ENCODE results near the gene CD300C.

DNA sequence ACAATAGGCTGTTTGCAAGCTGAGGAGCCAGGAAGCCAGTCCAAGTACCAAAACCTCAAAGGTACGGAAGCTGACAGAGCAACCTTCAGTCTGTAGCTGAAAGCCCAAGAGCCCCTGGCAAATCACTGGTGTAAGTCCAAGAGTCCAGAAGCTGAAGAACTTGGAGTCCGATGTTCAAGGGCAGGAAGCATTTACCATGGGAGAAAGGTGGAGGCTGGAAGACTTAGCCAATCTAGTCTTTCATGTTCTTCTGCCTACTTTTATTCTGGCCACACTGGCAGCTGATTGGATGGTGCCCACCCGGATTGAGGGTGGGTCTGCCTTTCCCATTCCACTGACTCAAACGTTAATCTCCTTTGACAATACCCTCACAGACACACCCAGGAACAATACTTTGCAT, 30.0 kb downstream of the CD300C start:
- TF ChIP-seq, protein P1, sequence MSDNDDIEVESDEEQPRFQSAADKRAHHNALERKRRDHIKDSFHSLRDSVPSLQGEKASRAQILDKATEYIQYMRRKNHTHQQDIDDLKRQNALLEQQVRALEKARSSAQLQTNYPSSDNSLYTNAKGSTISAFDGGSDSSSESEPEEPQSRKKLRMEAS (CRISPR knock-in tag; IDR thresholded peaks at IDR 0.05), result no peak
- TF ChIP-seq, protein P2, sequence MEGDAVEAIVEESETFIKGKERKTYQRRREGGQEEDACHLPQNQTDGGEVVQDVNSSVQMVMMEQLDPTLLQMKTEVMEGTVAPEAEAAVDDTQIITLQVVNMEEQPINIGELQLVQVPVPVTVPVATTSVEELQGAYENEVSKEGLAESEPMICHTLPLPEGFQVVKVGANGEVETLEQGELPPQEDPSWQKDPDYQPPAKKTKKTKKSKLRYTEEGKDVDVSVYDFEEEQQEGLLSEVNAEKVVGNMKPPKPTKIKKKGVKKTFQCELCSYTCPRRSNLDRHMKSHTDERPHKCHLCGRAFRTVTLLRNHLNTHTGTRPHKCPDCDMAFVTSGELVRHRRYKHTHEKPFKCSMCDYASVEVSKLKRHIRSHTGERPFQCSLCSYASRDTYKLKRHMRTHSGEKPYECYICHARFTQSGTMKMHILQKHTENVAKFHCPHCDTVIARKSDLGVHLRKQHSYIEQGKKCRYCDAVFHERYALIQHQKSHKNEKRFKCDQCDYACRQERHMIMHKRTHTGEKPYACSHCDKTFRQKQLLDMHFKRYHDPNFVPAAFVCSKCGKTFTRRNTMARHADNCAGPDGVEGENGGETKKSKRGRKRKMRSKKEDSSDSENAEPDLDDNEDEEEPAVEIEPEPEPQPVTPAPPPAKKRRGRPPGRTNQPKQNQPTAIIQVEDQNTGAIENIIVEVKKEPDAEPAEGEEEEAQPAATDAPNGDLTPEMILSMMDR (IDR thresholded peaks at IDR 0.05), result no peak
- TF ChIP-seq CREB1 (CRISPR knock-in tag; IDR thresholded peaks at IDR 0.05) (no peak), ELF4 (CRISPR knock-in tag; IDR thresholded peaks at IDR 0.05; ENCODE audit: low read depth) (no peak), NR3C1 (CRISPR knock-in tag; conservative IDR thresholded peaks at IDR 0.05; ENCODE audit: low read depth) (no peak), EMX1 (CRISPR knock-in tag; IDR thresholded peaks at IDR 0.05) (no peak), RORB (CRISPR knock-in tag; IDR thresholded peaks at IDR 0.05) (no peak), SMAD4 (CRISPR knock-in tag; IDR thresholded peaks at IDR 0.05) (no peak), ZNF121 (CRISPR knock-in tag; IDR thresholded peaks at IDR 0.05) (no peak), NR2C2 (CRISPR knock-in tag; IDR thresholded peaks at IDR 0.05) (no peak), ZNF263 (CRISPR knock-in tag; IDR thresholded peaks at IDR 0.05; ENCODE audit: low read depth) (no peak)
- TF ChIP-seq, protein P3, sequence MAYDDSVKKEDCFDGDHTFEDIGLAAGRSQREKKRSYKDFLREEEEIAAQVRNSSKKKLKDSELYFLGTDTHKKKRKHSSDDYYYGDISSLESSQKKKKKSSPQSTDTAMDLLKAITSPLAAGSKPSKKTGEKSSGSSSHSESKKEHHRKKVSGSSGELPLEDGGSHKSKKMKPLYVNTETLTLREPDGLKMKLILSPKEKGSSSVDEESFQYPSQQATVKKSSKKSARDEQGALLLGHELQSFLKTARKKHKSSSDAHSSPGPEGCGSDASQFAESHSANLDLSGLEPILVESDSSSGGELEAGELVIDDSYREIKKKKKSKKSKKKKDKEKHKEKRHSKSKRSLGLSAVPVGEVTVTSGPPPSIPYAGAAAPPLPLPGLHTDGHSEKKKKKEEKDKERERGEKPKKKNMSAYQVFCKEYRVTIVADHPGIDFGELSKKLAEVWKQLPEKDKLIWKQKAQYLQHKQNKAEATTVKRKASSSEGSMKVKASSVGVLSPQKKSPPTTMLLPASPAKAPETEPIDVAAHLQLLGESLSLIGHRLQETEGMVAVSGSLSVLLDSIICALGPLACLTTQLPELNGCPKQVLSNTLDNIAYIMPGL (CRISPR knock-in tag; IDR thresholded peaks at IDR 0.05), result no peak
- TF ChIP-seq, protein P4, sequence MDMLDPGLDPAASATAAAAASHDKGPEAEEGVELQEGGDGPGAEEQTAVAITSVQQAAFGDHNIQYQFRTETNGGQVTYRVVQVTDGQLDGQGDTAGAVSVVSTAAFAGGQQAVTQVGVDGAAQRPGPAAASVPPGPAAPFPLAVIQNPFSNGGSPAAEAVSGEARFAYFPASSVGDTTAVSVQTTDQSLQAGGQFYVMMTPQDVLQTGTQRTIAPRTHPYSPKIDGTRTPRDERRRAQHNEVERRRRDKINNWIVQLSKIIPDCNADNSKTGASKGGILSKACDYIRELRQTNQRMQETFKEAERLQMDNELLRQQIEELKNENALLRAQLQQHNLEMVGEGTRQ (CRISPR knock-in tag; IDR thresholded peaks at IDR 0.05), result no peak

Data from WTC11 (cell line).